HEK293 (cell line): ENCODE measurements around the gene OPCML.

ENCODE experiments used
- CTCF ChIA-PET: fragments of 350-600 bp; formaldehyde crosslinking; extraction: SDS; loops from one replicate; lab custom pipeline; 2021; ENCODE audit warnings: antibody characterized with exemption; lab: Yijun Ruan, JAX
- POLR2A ChIA-PET: fragments of 300-600 bp; formaldehyde crosslinking; extraction: SDS; loops from one replicate; lab custom pipeline; 2020; ENCODE audit warnings: antibody characterized with exemption, inconsistent platforms; lab: Yijun Ruan, JAX
- H3K27ac ChIP-seq: fragments of 200-500 bp; sonication (Bioruptor generic); 2 replicates; pipeline ENCODE4 v1.5.1; 2014; ENCODE audit warnings: low read depth, low read length, control low read depth, inconsistent platforms; ENCODE audit errors: extremely low read depth
- H3K36me3 ChIP-seq, 2 experiments: fragments of 200-500 bp in 1 of 2; sonication (Bioruptor generic) in 1 of 2; 1 replicate in 1 of 2; 2 replicates in 1 of 2; pipeline ENCODE4 v1.5.1; 2014 to 2017; ENCODE audit warnings: inconsistent platforms in 2 of 2, low read length in 2 of 2; ENCODE audit not compliant: control insufficient read depth in 2 of 2, insufficient read depth in 1 of 2
- H3K4me1 ChIP-seq: fragments of 200-500 bp; sonication (Bioruptor generic); 2 replicates; pipeline ENCODE4 v1.5.1; 2014; ENCODE audit warnings: mild to moderate bottlenecking, low read length, inconsistent platforms; ENCODE audit not compliant: control insufficient read depth, insufficient read depth
- H3K4me3 ChIP-seq: 2 replicates; pipeline ENCODE4 v1.5.1; 2011; ENCODE audit warnings: low read depth, mild to moderate bottlenecking, control low read depth, low read length, moderate library complexity
- H3K9me3 ChIP-seq: fragments of 200-500 bp; sonication (Bioruptor generic); 2 replicates; pipeline ENCODE4 v1.5.1; 2014; ENCODE audit warnings: low read depth, low read length, inconsistent platforms; ENCODE audit not compliant: control insufficient read depth, insufficient read depth
- KLF16 ChIP-seq: fragments of 450-650 bp; formaldehyde crosslinking; IDR thresholded peaks from 2 replicates; pipeline ENCODE4 v1.5.1; 2017; ENCODE audit warnings: missing biosample characterization, missing genetic modification characterization
- PBX3 ChIP-seq: sonication (generic); formaldehyde crosslinking; IDR thresholded peaks from 2 replicates; pipeline ENCODE4 v1.8.1; 2022; ENCODE audit warnings: mild to moderate bottlenecking, moderate library complexity, missing genetic modification reagents
- PRDM1 ChIP-seq: fragments of 450-650 bp; formaldehyde crosslinking; IDR thresholded peaks from 2 replicates; pipeline ENCODE4; 2016; ENCODE audit warnings: missing biosample characterization, missing genetic modification characterization
- REST ChIP-seq: fragments of 450-650 bp; formaldehyde crosslinking; IDR thresholded peaks from 2 replicates; pipeline ENCODE4 v1.5.1; 2016; ENCODE audit warnings: missing biosample characterization, missing genetic modification characterization
- SCRT1 ChIP-seq: fragments of 450-650 bp; formaldehyde crosslinking; IDR thresholded peaks from 2 replicates; pipeline ENCODE4 v1.5.1; 2016; ENCODE audit warnings: missing biosample characterization, missing genetic modification characterization, borderline replicate concordance
- SCRT2 ChIP-seq: fragments of 450-650 bp; formaldehyde crosslinking; IDR thresholded peaks from 2 replicates; pipeline ENCODE4 v1.5.1; 2016; ENCODE audit warnings: missing biosample characterization, missing genetic modification characterization
- YY1 ChIP-seq: fragments of 450-650 bp; formaldehyde crosslinking; IDR thresholded peaks from 2 replicates; pipeline ENCODE4 v1.5.1; 2018; ENCODE audit warnings: missing biosample characterization, missing genetic modification characterization
- ZBTB26 ChIP-seq: fragments of 450-650 bp; formaldehyde crosslinking; optimal IDR thresholded peaks from 2 replicates; pipeline ENCODE3; 2016; ENCODE audit warnings: missing biosample characterization, mild to moderate bottlenecking, missing genetic modification characterization
- ZBTB48 ChIP-seq: fragments of 450-650 bp; formaldehyde crosslinking; IDR thresholded peaks from 2 replicates; pipeline ENCODE4 v1.5.1; 2016; ENCODE audit warnings: missing biosample characterization, missing genetic modification characterization
- ZBTB7A ChIP-seq: fragments of 450-650 bp; formaldehyde crosslinking; IDR thresholded peaks from 2 replicates; pipeline ENCODE4 v1.5.1; 2016; ENCODE audit warnings: low read depth, missing biosample characterization, missing genetic modification characterization
- ZFP69B ChIP-seq: fragments of 450-650 bp; formaldehyde crosslinking; IDR thresholded peaks from 2 replicates; pipeline ENCODE4 v1.5.1; 2016; ENCODE audit warnings: missing biosample characterization, missing genetic modification characterization
- ZIC2 ChIP-seq: fragments of 450-650 bp; formaldehyde crosslinking; IDR thresholded peaks from 2 replicates; pipeline ENCODE4 v1.5.1; 2016; ENCODE audit warnings: missing biosample characterization, missing genetic modification characterization
- ZNF184 ChIP-seq: fragments of 450-650 bp; IDR thresholded peaks from 2 replicates; pipeline ENCODE4 v1.5.1; 2018; ENCODE audit warnings: missing biosample characterization, mild to moderate bottlenecking, missing genetic modification characterization
- ZNF211 ChIP-seq: fragments of 450-650 bp; formaldehyde crosslinking; IDR thresholded peaks from 2 replicates; pipeline ENCODE4 v1.5.1; 2016; ENCODE audit warnings: low read depth, missing biosample characterization, missing genetic modification characterization
- ZNF239 ChIP-seq: fragments of 450-650 bp; formaldehyde crosslinking; IDR thresholded peaks from 2 replicates; pipeline ENCODE4 v1.5.1; 2016; ENCODE audit warnings: missing biosample characterization, missing genetic modification characterization
- ZNF280D ChIP-seq: fragments of 450-650 bp; formaldehyde crosslinking; IDR thresholded peaks from 2 replicates; pipeline ENCODE4 v1.5.1; 2016; ENCODE audit warnings: missing biosample characterization, missing genetic modification characterization
- ZNF404 ChIP-seq: fragments of 450-650 bp; formaldehyde crosslinking; IDR thresholded peaks from 2 replicates; pipeline ENCODE4 v1.5.1; 2017; ENCODE audit warnings: missing biosample characterization, missing genetic modification characterization
- ZNF501 ChIP-seq: fragments of 450-650 bp; formaldehyde crosslinking; IDR thresholded peaks from 2 replicates; pipeline ENCODE4 v1.5.1; 2016; ENCODE audit warnings: missing biosample characterization, missing genetic modification characterization
- ZNF548 ChIP-seq: fragments of 450-650 bp; formaldehyde crosslinking; IDR thresholded peaks from 2 replicates; pipeline ENCODE4 v1.5.1; 2016; ENCODE audit warnings: missing biosample characterization, missing genetic modification characterization
- ZNF549 ChIP-seq: fragments of 450-650 bp; IDR thresholded peaks from 2 replicates; pipeline ENCODE4 v1.5.1; 2018; ENCODE audit warnings: missing biosample characterization, missing genetic modification characterization, mild to moderate bottlenecking, inconsistent platforms, moderate library complexity
- ZNF670 ChIP-seq: fragments of 450-650 bp; formaldehyde crosslinking; IDR thresholded peaks from 2 replicates; pipeline ENCODE4 v1.5.1; 2016; ENCODE audit warnings: missing biosample characterization, missing genetic modification characterization, low read depth
- ZNF707 ChIP-seq: fragments of 450-650 bp; formaldehyde crosslinking; IDR thresholded peaks from 2 replicates; pipeline ENCODE4 v1.5.1; 2016; ENCODE audit warnings: missing biosample characterization, missing genetic modification characterization
- ZNF792 ChIP-seq: fragments of 450-650 bp; formaldehyde crosslinking; IDR thresholded peaks from 2 replicates; pipeline ENCODE4 v1.5.1; 2016; ENCODE audit warnings: missing biosample characterization, missing genetic modification characterization
- ZNF843 ChIP-seq: fragments of 450-650 bp; formaldehyde crosslinking; IDR thresholded peaks from 2 replicates; pipeline ENCODE4 v1.5.1; 2016; ENCODE audit warnings: missing biosample characterization, missing genetic modification characterization
- ZXDB ChIP-seq: fragments of 450-650 bp; formaldehyde crosslinking; IDR thresholded peaks from 2 replicates; pipeline ENCODE4 v1.5.1; 2016; ENCODE audit warnings: missing biosample characterization, missing genetic modification characterization

The OPCML gene

GRCh38 chr11:133048270-133048669 is 484.0 kb downstream of the OPCML start (continued):
- no peak for TF ChIP-seq PBX3
- no peak for TF ChIP-seq SCRT1
- TF ChIP-seq ZBTB26 (tag by site-specific recombination): no peak
- TF ChIP-seq ZNF792: no peak
- no peak for TF ChIP-seq ZIC2 (tag by site-specific recombination)
- TF ChIP-seq YY1 (tag by site-specific recombination): no peak
- TF ChIP-seq ZNF280D (tag by site-specific recombination): no peak

GRCh38 chr11:133047771-133048115 is 484.6 kb downstream of the OPCML start:
- Histone ChIP-seq H3K27ac (no peak overlapping the region), H3K36me3 (no peaks in the 10 kb centered on the region), H3K4me1 (no peaks in the 10 kb centered on the region), H3K9me3 (no peaks in the 10 kb centered on the region), H3K4me3 (no peak overlapping the region)
- no peak for TF ChIP-seq ZBTB7A (tag by site-specific recombination)
- TF ChIP-seq ZFP69B (tag by site-specific recombination): no peak
- TF ChIP-seq ZNF404 (tag by site-specific recombination): no peak
- no peak for TF ChIP-seq ZNF501
- TF ChIP-seq ZNF707 (tag by site-specific recombination): no peak
- TF ChIP-seq ZBTB48 (tag by site-specific recombination): no peak
- TF ChIP-seq ZNF549 (tag by site-specific recombination): no peak
- no peak for TF ChIP-seq REST (tag by site-specific recombination)
- no peak for TF ChIP-seq ZNF239 (tag by site-specific recombination)
- TF ChIP-seq ZNF843: no peak
- TF ChIP-seq ZNF211: no peak
- TF ChIP-seq ZNF184 (tag by site-specific recombination): no peak
- no peak for TF ChIP-seq ZXDB
- TF ChIP-seq PRDM1 (tag by site-specific recombination): no peak
- no peak for TF ChIP-seq SCRT2 (tag by site-specific recombination)
- TF ChIP-seq KLF16: no peak
- no peak for TF ChIP-seq ZNF670
- no peak for TF ChIP-seq ZNF548 (tag by site-specific recombination)
- ChIA-PET POLR2A (no interaction called here), CTCF (no interaction called here)
